ENCODE measurements around the gene SDK1.

DNA sequence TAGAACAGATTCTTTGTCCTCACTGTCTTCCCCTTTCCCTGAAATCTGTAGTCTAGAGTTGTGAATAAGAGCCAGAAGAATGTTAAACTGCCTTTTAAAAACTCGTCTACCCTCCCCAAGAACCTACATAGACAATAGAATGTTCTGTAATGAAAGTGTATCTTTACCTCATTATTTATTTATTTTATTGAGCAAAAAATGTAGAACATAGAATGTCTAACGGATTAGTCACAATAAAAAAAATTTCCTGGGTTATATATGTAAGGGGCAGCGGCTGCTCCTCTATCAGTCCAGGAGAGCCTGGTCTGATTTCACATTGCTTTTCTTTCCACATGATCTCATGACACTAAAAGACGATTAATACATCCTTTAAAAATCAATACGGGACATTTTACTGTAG is 135.7 kb downstream of the SDK1 start:
- TF ChIP-seq, protein P1, sequence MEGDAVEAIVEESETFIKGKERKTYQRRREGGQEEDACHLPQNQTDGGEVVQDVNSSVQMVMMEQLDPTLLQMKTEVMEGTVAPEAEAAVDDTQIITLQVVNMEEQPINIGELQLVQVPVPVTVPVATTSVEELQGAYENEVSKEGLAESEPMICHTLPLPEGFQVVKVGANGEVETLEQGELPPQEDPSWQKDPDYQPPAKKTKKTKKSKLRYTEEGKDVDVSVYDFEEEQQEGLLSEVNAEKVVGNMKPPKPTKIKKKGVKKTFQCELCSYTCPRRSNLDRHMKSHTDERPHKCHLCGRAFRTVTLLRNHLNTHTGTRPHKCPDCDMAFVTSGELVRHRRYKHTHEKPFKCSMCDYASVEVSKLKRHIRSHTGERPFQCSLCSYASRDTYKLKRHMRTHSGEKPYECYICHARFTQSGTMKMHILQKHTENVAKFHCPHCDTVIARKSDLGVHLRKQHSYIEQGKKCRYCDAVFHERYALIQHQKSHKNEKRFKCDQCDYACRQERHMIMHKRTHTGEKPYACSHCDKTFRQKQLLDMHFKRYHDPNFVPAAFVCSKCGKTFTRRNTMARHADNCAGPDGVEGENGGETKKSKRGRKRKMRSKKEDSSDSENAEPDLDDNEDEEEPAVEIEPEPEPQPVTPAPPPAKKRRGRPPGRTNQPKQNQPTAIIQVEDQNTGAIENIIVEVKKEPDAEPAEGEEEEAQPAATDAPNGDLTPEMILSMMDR (IDR thresholded peaks at IDR 0.05; ENCODE audit: low read depth, low read length), result no peak
- no peak for TF ChIP-seq POLR2A (IDR thresholded peaks at IDR 0.05; ENCODE audit: extremely low read depth, insufficient read length)

Measured in NB4 (cell line).